HG03045 (cell line): Measurements from ENCODE around the gene CCDC149.

Experiments
- ATAC-seq: cut with Tn5 transposase; IDR thresholded peaks from one replicate; pipeline ENCODE4 v1.9.1; 2021; ENCODE audit warnings: mild to moderate bottlenecking, moderate library complexity; ENCODE audit not compliant: unreplicated experiment

CCDC149 gene

DNA sequence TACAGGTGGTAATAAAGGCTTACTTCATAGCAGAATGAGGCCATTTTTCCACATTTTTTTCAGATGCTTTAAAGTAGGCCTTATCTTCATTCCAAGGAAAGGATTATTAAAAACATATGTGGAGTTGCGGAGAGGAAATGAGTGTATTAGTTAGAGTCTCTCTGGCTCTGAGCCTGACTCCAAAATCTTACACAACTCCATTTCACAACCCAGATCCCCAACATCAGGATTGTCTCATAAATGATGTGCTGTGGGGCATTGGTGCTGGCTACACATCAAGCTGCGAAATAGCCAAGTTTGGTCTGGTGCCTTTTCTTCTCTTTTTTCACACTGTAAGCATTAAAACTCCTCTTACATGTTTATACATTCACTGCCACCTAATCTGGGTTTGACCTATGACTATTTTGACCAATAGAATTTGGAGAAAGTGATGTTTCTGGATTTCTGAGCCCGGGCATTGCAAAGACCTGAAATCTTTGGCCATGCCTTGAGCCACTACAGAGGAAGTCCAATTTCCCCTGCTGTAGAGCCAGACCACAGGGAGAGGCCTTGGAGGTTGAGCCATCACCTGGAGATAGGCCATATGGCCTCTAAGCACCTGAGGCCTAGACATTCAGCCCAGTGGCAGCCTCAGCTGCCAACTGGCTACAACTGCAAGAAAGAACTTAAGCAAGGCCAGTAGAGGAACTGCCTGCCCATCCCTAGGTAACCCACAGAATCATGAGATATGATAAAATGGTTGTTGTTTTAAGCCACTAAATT lies 134.2 kb downstream of the CCDC149 start:
- no peak for ATAC-seq

- ATAC-seq: no peak
Measured at GRCh38 chr4:24777536-24778463, 135.0 kb downstream of the CCDC149 start.

- no peak for ATAC-seq
Measured at GRCh38 chr4:24775750-24776149, 137.1 kb downstream of the CCDC149 start.

DNA sequence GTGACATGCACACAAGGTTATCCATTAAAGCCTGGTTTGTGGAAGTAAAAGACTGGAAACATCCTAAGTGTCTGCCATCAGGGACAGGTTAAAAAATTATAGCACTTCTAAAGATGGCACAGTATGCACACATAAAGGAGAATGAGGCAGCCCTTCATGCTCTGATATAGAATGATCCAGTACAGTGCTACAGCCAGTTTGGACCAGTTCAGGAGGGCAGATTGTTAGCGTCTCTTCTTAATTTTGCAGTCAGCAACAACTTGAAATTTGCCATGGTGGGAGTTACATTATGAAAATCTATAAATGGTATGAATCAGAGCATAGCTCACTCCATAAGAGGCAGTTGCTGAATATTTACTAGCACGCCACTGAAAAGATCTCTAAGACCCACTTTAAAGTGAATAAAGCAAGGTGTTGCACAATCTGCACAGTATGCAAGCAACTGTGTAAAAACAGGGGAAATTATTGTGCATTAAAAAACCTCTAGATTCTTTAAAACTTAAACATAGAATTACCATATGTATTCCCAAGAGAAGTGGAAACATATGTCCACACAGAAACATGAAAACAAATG lies 137.7 kb downstream of the CCDC149 start:
- no peak for ATAC-seq

- no peak for ATAC-seq
Measured at GRCh38 chr4:24774452-24774851, 138.4 kb downstream of the CCDC149 start.

GRCh38 chr4:24772952-24773351 lies 139.9 kb downstream of the CCDC149 start:
- no peak for ATAC-seq

DNA sequence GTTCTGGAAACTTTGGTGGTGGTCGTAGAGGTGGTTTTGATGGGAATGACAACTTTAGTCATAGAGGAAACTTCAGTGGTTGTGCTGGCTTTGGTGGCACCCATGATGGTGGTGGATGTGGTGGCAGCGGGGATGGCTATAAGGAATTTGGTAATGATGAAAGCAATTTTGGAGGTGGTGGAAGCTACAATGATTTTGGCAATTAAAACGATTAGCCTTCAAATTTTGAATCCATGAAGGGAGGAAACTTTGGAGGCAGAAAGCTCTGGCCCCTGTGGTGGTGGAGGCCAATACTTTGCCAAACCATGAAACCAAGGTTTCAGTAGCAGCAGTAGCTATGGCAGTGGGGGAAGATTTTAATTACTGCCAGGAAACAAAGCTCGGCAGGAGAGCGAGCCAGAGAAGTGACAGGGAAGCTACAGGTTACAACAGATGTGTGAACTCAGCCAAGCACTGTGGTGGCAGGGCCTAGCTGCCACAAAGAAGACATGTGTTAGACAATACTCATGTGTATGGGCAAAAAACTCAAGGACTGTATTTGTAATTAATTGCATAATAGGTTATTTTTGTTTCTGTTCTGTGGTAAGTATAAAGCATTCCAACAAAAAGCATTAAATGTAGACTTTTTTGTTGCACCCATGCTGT lies 140.7 kb downstream of the CCDC149 start:
- ATAC-seq: no peak

DNA sequence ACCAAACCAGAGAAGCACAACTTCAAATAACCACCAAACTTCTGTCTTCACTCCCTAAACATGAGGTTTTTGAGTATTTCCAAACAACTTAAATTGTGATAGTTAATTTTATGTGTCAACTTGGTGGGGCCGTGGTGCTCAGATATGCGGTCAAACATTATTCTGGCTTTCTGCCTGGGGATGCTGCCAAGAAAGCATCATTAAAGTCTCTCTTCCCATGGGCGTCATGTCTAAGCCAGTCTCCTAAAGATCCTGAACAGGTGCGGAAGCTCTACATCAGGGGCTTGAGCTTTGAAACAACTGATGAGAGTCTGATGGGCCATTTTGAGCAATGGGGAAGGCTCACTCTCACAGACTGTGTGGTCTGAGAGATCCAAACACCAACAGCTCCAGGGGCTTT lies 141.6 kb downstream of the CCDC149 start:
- no peak for ATAC-seq

DNA sequence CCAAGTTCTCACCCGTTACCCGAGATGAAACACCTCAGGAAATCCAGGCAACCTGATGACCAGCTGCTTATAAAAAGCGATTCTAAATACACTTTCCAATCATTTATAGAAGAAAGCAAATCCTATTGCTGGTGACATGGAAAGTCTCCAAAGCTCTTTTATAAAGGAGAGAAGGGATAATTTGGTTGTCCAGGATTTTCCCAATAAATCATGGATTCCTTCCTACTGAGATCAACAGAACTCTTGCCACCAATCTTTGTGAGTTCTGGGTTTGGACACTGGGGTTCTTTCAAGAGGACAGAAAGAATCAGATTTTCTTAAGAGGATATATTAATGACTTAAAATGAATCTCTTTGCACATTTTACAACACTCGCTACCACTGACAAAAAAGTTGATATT lies 142.2 kb downstream of the CCDC149 start:
- ATAC-seq: no peak

DNA sequence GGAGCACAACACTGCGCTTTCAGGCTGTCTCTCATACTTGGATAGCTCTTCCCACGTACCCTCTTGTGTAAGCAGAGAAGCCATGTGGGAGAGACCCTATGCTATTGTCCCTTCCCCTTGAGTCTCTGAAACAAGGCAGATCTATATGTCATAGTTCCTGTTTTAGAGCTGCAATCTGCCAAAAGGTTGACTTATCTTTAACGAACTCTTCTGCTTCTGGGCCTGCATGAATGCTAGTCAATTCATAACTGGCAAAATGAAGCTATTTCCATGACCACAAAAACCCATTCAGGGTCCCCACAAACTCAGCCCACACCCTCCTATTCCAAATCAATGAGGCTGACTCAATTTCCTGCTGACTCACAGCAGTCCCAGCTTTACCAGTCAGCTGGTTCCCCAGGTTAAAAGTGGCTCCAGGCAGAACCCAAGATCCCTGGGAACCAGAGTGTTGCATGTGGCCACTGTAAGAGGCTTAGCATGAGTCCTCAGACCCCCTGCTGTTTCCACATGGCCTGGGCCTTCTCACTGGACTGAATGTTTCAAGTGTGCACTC lies 142.7 kb downstream of the CCDC149 start:
- peak; percentile 70 for ATAC-seq

DNA sequence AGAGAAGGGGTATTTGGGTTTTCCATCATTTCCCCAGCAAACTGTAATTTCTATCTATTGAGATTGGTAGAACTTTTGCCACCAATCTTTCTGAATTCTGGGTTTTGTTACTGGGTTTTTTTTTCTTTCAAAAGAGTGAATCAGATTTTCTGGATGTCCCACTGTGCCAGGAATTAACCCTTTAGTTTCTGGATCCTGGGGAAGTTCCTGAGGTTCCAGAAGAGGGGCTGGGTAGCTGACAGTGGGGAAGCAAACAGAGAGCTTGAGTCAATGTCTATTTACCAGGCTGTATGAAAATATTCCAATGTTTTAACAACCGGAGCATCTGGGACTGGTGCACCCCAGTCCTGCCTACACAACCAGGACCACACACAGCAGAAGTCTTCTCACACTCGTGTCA lies 143.3 kb downstream of the CCDC149 start:
- ATAC-seq: no peak

DNA sequence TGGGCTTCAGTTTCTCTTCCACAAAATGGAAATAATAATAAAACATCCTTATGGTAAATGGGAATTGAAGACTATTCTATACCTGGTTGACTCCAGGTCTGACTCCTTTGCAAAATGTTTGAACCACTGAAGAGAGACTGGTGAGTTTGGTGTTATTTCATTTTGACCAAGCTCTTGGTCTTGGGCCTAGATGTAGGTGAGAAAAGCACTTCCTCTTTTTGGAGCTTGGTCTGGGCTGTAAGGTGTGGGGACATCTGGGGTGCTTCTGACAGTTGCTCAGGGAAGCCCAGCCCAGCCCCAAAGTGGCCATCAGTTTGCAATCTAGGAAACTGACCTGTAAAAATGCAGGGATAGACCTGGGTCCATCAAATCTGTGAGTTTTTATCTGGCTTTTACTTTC lies 144.2 kb downstream of the CCDC149 start:
- peak; percentile 62 for ATAC-seq

DNA sequence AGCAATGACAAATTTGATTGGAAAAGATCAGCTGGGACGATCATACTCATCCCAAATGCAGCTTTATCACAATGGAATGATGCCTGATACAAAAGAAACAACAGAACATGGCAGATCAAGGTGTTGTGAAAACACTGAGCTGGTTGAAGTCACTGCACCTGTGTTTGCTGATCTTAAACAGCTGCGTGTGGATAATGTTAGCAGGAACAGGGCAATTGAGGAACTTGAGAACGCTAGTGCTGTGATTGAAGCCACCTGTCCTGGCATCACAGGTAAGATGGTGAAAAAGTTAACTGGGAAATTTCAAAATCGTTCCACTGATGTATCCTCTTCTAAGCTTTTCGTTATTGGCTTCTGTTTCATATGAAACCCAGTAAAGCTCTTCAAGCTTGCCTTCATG lies 144.8 kb downstream of the CCDC149 start:
- ATAC-seq: no peak

- no peak for ATAC-seq
Measured at GRCh38 chr4:24765376-24765988, 147.4 kb downstream of the CCDC149 start.

DNA sequence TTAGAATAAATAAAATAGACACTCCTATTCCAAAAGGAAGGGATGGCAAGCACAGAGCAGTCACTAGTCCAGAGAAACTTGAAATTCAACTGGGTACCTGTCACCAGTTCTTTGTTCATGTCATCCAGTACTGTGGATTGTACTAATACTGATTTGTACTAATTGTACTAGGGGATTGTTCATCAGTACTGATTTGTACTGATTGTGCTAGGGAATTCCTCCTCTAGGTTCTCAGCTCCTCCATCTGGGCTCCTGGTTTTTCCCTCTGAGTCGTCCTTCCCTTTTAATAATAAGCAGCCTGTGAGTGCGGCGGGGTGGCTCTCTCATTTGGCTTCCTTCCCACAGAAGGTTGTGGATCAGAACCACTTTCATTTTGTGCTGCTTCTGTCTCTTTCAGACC lies 148.5 kb downstream of the CCDC149 start:
- no peak for ATAC-seq

GRCh38 chr4:24763631-24764297 lies 149.1 kb downstream of the CCDC149 start:
- no peak for ATAC-seq
